Glomerular endothelial cell (primary cell): ENCODE data around the gene WDFY2. TPM values are rescaled to one million over a fixed set of nuclear protein-coding genes. Genes with fewer than 3 reads are reported as not detected.

Experiments
- DNase-seq: peaks from one replicate; pipeline ENCODE4 v3.0.0-alpha.2; 2011; ENCODE audit warnings: low read depth, low spot score; ENCODE audit errors: extremely low read depth
- total RNA-seq: library from RNA; depleted of rRNA; stranded (reverse); fragments of >200 nt; gene quantifications from 2 replicates; pipeline ENCODE4 v1.2.3, GENCODE V29; 2015

The WDFY2 gene
- total RNA-seq, 1 donor from 2014 or later: 4.9 TPM

DNA sequence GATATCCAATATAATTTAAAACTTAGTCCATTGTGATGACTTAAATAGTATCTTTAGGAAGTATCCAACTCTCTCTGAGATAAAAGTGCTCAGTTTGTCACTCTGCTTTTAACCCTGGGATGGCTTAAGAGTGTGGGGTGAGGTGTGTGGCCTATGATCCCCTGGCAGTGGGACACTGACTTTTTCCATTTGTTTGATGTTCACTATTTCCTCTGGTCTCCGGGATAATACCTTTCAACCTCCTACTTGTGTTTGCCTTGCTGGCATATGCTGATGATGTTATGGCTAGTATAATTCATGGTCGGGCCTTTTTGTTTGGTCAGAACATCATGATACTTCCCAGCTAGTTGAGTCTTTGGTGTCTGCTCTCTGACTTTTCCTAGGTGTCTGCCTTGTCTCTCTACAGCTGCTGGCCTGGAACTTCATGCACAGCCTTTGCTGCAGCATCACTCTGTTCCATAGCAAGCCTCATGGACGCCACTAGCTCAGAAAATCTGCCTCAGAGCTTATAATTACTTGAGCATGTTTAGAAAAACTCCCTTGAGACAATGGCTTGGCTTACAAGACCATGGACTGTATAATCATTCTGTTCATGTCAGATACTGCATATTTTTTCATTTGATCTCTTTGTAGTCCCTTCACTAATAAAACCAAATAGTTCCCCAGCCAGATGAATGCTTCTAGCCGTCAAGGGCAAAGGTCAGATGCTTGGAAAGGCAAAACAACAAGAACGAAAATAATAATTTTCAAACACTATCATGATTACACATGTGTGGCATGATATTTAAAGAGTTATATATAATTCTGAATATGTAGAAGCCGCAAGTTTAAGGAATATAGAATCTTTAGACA lies 75.2 kb downstream of the WDFY2 start:
- DNase-seq: no peak

DNA sequence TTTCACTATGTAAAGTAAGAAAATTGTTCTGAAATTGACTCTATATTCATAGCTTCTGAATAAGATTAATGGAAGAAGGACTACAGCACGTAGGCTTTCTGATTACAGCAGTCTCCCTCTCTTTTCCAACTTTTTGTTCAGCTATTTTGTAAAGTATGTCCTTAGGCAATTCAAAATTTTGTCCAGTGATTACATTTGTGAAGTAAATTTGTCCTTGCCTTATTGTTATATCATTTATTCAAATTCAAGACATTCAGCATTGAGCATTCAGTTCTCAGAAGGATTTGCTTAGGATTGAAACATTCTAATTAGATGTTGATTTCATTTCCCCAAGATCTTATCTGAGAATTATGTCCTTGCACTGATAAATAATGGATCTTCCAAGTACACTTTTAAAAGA lies 76.6 kb downstream of the WDFY2 start:
- no peak for DNase-seq

DNA sequence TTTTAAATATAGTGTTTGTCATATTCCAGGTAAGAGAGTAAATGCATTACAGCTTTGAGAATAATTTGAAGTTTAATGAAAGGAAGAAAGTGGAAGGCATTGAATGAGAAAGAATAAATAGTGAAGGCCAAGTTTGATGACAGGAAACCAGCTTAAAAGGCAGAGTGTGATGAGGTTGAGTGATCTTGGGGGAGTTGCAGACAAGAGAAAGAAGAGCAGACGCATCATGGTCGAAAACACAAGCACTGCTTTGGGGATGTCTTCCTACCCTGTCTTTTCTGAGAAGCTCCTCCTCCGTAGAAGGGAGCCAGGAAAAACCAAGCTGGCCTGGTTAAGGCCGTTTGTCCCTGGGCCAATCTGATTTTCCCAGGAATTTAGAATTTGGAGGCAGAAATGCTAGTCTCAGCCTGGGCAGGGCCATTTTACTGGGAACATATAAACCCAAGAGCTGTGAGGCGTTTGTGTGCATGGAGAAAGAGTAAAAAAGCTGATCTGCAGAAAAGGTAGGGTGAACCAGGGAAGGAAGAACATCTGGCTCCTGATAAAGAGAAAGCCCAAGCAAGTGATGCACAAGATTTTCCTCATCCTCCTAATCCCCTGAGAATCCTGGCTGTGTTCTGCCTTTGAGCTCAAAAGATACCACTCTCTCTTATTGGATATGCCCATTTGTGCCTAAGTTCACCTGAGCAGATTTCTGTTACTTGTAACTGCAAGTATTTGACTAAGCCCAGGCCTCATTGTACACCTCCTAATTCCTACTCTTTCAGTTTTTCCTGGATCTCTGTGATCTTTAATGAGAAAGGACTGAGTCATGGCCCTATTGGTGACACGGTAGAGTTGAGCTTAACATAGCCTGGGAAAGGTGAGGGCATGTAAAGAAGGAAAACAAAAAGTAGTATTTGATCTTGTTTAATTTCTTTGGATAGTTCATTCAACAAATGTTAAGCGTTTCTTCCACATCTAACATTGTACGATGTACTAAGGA lies 80.0 kb downstream of the WDFY2 start:
- no peak for DNase-seq

DNA sequence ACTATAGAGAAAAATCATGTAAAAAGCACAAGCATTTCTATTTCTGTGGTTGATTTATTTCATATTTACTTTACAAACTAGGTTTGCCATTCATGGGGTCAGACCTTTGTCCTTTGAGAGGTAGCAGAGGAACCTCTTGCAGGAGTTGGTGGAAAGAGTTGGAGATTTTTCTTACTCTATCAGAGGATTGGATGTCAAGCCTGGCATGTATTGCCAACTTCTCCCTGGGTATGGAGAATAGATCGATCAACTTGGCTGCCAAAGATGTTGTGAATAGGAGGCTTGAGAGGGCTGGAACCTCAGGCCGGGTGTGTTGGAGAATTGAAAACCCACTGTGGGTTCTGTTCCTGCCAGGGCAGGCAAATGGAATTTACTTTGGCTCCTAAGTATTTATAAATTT lies 81.2 kb downstream of the WDFY2 start:
- no peak for DNase-seq

DNA sequence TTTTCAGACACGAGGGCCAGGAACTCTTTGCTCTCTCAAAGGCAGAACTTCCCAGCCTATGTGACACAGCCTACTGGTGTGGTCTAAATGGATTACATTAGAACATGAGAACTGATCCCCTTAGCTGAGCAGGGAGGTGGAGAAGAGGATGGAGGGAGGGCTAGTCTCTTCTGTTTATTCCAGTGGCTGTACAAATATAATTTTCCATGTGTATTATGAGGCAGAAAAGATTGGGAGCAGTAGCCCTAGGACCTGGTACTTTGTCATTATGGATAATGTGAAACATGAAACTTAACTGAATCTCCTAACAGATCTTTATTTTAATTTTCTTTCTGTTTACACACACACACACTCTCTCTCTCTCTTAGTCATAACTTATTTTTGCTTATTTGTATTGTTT lies 82.1 kb downstream of the WDFY2 start:
- DNase-seq: no peak

DNA sequence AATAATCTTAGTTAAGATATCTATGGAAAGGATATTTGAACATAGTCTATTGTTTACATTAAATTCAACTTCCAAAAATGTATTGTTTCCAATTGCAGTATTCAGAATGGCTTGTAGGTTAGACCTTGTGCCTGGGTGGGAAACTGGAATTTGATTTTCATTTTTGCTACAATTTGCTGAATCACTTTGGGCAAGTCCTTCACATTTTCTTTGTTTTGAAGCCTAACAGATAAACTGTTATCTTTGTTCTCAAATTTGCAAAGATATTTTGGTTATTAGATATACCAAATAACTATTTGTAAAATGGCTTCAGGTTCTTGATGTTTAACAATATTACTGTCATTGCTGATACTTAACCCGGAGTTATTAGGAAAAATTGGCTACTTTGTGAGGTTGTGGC lies 82.6 kb downstream of the WDFY2 start:
- DNase-seq: no peak

DNA sequence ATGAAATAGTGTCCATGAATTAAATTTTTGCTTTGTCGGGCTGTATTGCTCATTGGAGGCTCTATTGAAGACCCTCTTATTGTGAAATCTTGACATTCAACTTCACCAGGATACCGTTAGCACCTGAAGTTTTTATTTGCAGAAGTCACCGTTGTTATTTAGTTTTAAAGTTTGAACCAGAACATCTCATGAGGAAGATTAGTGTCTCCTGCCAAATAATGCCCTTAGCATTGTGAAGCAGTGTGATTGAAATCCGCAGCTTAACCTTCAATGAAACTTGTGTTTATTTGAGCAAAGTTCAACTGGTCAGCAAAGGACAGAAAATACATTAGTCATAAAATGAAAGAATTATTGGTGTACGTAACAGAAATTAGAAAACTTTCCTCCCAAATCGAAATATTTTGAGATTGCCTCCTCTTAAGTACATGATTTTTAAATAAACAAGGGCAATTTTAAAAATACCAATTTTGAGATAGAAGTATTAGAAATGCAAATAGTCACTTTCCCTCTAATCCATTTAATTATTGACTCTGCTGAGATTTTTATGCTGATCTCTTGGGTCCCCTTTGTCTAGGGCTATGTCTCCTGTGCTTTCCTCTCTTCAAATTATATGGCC lies 84.4 kb downstream of the WDFY2 start:
- DNase-seq: no peak

DNA sequence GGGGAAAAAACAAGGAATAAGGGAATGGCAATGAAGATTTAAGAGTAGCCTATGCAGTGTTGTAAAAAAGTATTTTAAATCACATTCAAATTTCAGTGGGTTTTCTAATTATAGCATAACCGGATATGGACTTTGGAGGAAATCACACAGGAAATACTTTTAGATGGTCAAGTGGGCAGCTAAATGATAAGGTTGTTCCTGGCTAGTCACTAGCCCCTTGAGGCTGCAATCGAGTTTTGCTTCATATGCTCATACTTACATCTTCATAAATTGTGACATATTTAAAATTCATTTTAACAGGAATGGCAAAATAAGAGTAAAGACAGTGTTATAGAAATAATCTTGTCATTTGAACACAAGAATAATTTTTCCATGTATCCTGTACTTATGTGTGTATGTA lies 88.9 kb downstream of the WDFY2 start:
- no peak for DNase-seq

DNA sequence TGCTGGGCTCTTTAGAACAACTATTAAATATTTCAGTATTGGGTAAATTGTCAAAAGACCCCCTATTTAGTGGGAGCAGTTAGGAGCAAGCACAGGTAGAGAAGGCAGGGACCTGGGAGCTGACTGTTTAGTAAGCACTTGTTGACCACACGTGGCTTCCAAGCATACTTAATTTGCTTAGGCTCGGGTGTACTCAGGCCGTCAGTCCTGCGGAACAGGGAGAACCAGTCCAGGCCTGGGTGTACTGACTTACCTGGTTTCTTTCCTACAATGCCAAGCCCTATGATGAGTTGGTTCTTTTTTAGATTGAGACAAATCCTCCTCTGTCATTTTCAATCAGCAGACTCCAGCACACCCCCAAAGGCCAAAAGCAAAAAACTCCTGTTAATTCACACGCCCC lies 90.0 kb downstream of the WDFY2 start:
- no peak for DNase-seq

DNA sequence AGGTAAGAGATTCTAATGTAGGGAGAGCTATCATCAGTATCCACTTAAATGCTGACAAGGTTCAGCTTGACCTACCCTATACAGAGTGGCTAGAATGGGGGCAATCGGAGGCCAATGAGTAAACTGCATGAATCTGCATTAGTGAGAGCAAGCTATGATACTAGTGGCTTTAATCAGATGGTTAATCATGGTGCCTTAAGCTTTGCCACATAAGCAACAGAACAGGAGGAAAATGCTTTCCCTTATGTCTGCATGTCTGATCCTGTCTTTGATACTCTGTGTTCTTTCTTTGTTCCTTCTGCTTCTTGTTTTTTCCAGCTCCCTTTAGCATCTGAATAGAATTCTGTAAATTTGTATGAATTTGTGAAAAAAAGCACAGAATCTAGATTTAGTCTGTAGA lies 91.1 kb downstream of the WDFY2 start:
- no peak for DNase-seq

DNA sequence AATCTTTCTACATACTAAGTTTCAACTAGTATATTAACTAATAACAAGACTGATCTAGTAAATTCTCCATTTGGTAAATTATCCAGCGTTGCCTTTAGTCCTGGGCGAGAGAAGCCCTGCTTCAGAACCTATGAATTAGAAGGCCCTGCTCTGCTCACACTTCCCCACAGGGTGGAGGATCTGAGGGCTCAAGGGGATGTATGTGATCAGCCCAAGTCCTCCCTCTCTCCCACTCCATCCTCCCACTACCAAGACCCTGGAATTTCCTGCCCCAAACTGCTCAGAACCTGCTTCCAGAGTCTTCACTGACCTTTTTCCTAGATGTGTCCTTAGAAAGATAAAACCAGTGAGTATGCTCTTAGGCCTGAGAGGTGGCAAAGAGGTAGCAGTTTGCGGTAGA lies 91.6 kb downstream of the WDFY2 start:
- no peak for DNase-seq

DNA sequence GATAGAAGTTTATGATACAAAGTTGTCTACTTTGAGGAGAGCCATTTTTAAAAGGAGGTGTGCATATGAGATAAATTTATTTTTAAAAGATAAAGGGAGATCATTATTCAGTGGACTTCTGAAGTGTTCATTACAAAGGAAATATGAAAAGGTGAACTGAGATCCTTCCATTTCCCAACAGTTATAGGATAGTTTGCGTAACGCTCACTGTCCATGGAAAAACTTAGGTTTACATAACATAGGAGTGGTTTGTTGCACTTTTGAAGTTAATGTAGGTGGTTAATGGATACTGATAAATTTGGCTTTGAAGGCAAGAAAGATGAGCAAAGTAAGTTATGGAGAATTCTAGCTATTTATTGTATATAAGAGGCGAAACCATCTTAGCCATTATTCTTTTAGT lies 92.5 kb downstream of the WDFY2 start:
- no peak for DNase-seq

DNA sequence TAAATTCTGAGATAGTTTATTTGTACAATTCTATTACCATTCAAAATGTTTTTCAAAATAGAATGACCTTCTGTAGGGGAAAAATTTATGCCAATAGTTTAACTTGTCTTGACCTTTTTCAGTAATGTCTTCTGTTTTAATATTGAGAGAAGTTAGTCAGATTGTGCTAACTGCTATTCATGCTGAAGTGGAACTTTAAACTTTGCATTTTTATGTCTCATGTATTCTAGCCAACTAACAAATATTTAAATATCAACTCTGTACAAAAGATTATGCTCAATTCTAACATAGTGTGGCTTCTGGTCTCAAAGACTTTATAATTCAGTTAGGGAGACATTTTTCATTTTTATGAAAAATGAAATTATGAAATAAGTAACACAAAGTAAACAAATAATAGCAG lies 94.2 kb downstream of the WDFY2 start:
- DNase-seq: no peak

DNA sequence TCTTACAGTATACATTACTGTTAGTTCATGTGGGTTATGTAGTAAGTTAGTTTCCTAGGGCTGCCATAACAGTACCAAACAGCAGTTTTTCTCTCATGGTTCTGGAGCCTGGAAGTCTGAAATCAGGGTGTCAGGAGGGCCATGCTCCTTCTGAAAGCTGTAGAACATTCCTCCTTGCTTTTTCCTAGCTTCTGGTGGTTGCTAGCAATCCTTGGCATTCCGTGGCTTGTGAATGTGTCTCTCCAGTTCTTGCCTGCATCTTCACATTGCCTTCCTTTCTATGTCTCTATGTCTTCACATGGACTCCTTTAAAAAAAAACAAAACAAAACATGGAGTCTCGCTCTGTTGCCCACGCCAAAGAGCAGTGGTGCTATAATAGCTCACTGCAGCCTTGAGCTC lies 95.4 kb downstream of the WDFY2 start:
- no peak for DNase-seq

DNA sequence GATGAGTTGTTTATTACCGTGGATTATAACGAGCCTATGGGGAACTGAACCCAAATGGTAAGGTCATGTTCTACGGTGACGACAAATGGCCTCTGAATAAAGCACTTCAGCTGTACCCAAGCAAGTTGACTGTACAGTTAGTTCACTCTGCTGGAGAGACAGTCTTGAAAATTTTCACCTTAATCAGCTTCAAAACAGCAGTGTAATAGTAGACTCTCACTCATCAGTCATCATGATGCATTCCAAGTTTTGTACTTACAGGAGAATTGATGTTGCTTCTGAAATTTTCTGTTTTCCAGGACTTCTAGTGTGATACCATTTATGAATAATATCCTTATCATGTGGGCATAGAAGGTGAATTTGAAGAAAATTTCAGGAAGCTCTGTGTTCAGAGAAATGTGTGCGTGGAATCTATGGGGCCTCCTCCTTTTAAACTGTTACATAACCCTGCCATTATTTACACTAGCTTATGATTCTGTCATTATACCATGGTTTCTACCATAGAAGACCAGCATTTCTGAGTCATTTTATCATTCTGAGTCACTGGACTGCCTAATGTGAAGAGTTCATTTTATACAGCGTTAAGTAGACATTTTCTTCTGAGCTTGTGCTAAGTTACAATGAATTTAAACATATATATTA lies 96.9 kb downstream of the WDFY2 start:
- DNase-seq: no peak

DNA sequence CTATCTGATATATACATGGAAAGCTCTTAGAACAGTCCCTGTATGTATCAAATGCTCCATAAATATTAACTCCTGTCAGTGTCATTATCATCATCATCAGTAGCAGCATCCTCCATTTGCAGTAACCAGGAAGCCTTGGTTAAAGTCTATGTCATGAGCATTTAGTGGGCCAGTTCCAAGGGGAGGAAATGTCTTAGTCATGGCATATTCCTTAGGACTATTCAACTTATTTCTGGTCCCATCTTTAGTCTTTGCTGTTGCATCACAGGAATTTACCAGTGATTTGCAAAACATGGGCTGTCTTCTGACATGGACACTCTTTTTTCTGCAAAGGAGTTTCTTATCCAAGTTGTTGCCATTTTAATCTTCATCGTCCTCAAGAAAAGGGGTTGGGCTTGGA lies 98.4 kb downstream of the WDFY2 start:
- DNase-seq: no peak

DNA sequence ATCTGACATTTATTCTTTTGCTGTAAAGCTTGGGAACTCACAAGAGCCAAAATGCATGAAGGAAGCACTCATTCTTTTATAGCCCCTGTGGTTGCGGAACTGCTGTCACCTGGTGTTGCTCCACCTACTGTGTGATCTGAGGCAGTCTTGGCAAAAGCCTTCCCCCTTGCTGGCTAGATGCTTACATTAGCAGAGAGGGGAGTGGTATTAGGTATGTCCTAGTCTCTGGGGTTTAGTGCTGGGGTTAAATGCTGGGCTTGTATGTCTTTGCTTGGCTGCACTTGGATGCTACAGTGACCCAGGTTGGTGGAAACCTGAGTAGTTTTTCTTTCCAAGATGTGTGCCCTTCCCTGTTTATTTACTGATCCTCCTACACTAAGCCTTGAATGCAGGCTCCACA lies 99.3 kb downstream of the WDFY2 start:
- DNase-seq: no peak

DNA sequence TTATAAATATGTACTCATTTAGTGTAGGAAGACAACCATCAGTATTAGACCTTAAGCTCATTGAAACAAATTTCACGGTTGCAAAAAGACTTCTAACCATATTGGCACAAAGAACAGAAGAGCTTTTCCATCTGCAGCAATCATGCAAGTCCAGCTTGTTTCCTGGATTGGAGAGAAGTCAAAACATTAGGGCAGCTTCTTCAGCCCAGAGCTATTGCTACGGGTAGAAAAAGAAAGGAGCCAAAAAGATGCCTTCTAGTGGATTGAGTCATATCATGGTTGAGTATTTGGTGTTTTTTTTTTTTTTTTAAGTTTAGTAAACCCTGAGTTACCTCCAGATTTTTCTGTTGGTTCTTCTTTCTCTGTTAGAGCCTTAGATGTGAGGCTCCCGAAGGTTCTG lies 99.8 kb downstream of the WDFY2 start:
- no peak for DNase-seq

DNA sequence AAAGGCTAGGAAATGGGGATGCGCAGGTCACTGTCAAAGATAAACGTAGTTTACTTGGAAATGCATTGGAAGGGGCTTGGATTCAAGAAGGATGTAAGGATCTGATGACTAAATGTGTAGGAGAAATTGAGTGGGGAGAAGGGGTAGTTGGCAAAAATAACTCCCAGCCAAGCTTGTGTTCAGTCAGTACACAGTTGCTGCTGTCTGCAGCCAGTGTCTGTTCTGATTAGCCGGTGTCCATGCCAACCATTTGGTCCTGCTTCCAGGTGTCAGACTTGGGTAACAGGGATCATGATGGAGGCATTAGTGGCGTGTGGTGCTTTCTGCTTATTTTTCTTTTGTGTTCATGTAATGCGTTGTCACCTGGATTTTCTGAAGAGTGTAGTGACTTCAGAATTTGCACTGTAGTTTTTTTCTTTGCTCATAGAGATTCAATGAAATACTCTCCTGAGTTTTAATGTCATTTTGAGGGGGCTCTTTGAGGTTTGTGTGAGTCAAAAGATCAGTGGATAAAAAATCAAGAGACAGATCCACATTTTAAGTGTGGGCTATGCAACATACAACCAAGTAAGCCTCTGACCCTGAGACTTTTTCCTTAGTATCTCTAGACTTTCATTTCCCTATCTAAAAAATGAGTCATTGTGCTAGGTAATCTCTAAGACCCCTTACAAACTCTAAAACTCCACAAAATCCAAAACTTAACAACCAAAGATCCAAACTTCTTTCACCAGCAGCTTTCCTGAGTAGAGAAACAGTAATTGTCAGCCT lies 103.9 kb downstream of the WDFY2 start:
- no peak for DNase-seq
